Choroid plexus epithelial cell (primary cell): ENCODE measurements around the gene THAP7.
"Not testable (repeated sequence)": the region's sequence is repeated elsewhere in the genome, so short reads cannot be mapped to it uniquely, and the experiment has no call there.

Experiments used
- DNase-seq: peaks from one replicate; pipeline ENCODE4 v3.0.0-alpha.2; 2010; ENCODE audit warnings: low read depth
- H3K4me3 ChIP-seq: 2 replicates; pipeline ENCODE4 v1.5.1; 2011; ENCODE audit warnings: low read depth, mild to moderate bottlenecking, control low read depth, low read length, moderate library complexity
- CTCF ChIP-seq: conservative IDR thresholded peaks from 2 replicates; pipeline ENCODE4 v1.5.1; 2011; ENCODE audit warnings: low read depth, mild to moderate bottlenecking, control low read depth, inconsistent platforms, low read length, moderate library complexity

THAP7 gene

GRCh38 chr22:21001601-21002325 lies at the start of gene THAP7:
Gene THAP7, minus strand, starts transcription at chr22:21002118. Its CDS starts 207 bp downstream, at chr22:21001911.
- H3K4me3 ChIP-seq, result peak within 1 kb of the TSS; percentile 86
- peak; percentile 96 for DNase-seq
- no peak for TF ChIP-seq CTCF

GRCh38 chr22:21051145-21051830 lies 49.4 kb upstream of the THAP7 start:
- no peak for TF ChIP-seq CTCF
- no peak overlapping the region for H3K4me3 ChIP-seq
- DNase-seq, result no peak

- DNase-seq, H3K4me3 ChIP-seq: not testable (repeated sequence)
Measured at GRCh38 chr22:21048965-21049364, 47.0 kb upstream of the THAP7 start.

- DNase-seq, H3K4me3 ChIP-seq: not testable (repeated sequence)
Measured at GRCh38 chr22:21048448-21048847, 46.5 kb upstream of the THAP7 start.

- H3K4me3 ChIP-seq, result no peak overlapping the region
- TF ChIP-seq CTCF, result no peak
- DNase-seq, result no peak
Measured at GRCh38 chr22:21047730-21048129, 45.8 kb upstream of the THAP7 start.

GRCh38 chr22:21047035-21047661 lies 45.2 kb upstream of the THAP7 start:
- no peak overlapping the region for H3K4me3 ChIP-seq
- no peak for TF ChIP-seq CTCF
- no peak for DNase-seq

GRCh38 chr22:21045585-21046294 lies 43.8 kb upstream of the THAP7 start, which contains the start of gene LRRC74B:
Gene LRRC74B, plus strand, starts transcription at chr22:21045946. Its CDS starts 41 bp downstream, at chr22:21045987.
- TF ChIP-seq CTCF, result no peak
- DNase-seq, result peak; percentile 95
- peak within 1 kb of the TSS; percentile 50 for H3K4me3 ChIP-seq
